OCI-LY7 (cell line): ENCODE data around the gene ZMIZ1. TPM values are rescaled to one million over a fixed set of nuclear protein-coding genes. Genes with fewer than 3 reads are reported as not detected.

Source experiments
- BruUV-seq: library from RNA; stranded (reverse); fragments of 400-500 nt; replicated peaks from 2 replicates; lab custom pipeline; 2021; lab: Mats Ljungman, UMichigan
- CTCF ChIA-PET: fragments of 300-600 bp; sonication (Branson Sonifier 250); formaldehyde crosslinking; loops from one replicate; lab custom pipeline; 2022; ENCODE audit warnings: antibody characterized with exemption; ENCODE audit not compliant: unreplicated experiment; lab: Charles Lee
- POLR2A ChIA-PET: fragments of 300-600 bp; sonication (Branson Sonifier 250); formaldehyde crosslinking; loops from one replicate; lab custom pipeline; 2022; ENCODE audit warnings: antibody characterized with exemption; lab: Charles Lee
- DNase-seq: peaks from one replicate; pipeline ENCODE4 v3.0.0-alpha.2; 2015; ENCODE audit warnings: low spot score
- H2AFZ ChIP-seq: fragments of 200-600 bp; sonication (generic), shearing (Covaris generic); 2 replicates; pipeline ENCODE4 v1.6.1; 2014; ENCODE audit warnings: mild to moderate bottlenecking, antibody characterized with exemption, low read length, moderate library complexity
- H3K27ac ChIP-seq: fragments of 200-600 bp; sonication (generic); 2 replicates; pipeline ENCODE4 v1.5.1; 2014; ENCODE audit warnings: mixed run types, low read depth, mild to moderate bottlenecking, moderate library complexity, low read length, inconsistent platforms; ENCODE audit not compliant: poor library complexity, severe bottlenecking
- H3K36me3 ChIP-seq: fragments of 200-600 bp; sonication (generic); 2 replicates; pipeline ENCODE4 v1.6.1; 2014; ENCODE audit warnings: mild to moderate bottlenecking, antibody characterized with exemption, low read length, moderate library complexity, mixed read lengths; ENCODE audit not compliant: insufficient read depth
- H3K4me1 ChIP-seq: fragments of 200-600 bp; sonication (generic); 2 replicates; pipeline ENCODE4 v1.5.1; 2014; ENCODE audit warnings: mild to moderate bottlenecking, low read length; ENCODE audit not compliant: insufficient read depth, poor library complexity, severe bottlenecking
- H3K4me2 ChIP-seq: fragments of 200-600 bp; sonication (generic); 2 replicates; pipeline ENCODE4 v1.6.1; 2014; ENCODE audit warnings: mild to moderate bottlenecking, low read length
- H3K4me3 ChIP-seq: fragments of 200-600 bp; sonication (generic); 2 replicates; pipeline ENCODE4 v1.5.1; 2014; ENCODE audit warnings: mild to moderate bottlenecking, low read depth, low read length; ENCODE audit not compliant: poor library complexity, severe bottlenecking
- H3K79me2 ChIP-seq: fragments of 200-600 bp; sonication (generic); 2 replicates; pipeline ENCODE4 v1.6.1; 2016; ENCODE audit warnings: low read depth, mild to moderate bottlenecking, low read length, moderate library complexity, mixed read lengths; ENCODE audit not compliant: insufficient read depth
- H3K9me2 ChIP-seq: fragments of 200-600 bp; sonication (generic); 2 replicates; pipeline ENCODE4 v1.6.1; 2016; ENCODE audit warnings: mild to moderate bottlenecking, low read length, mixed read lengths; ENCODE audit not compliant: insufficient read depth
- H3K9me3 ChIP-seq: fragments of 200-600 bp; sonication (generic); 2 replicates; pipeline ENCODE4 v1.6.1; 2014; ENCODE audit warnings: mild to moderate bottlenecking, mixed run types, low read length, mixed read lengths
- H4K20me1 ChIP-seq: fragments of 200-600 bp; sonication (generic); 2 replicates; pipeline ENCODE4 v1.6.1; 2014; ENCODE audit warnings: mild to moderate bottlenecking, antibody characterized with exemption, low read length, moderate library complexity, mixed read lengths; ENCODE audit not compliant: insufficient read depth
- EZH2phosphoT487 ChIP-seq: fragments of 200-600 bp; sonication (generic); IDR thresholded peaks from 2 replicates; pipeline ENCODE4 v1.6.1; 2018; ENCODE audit warnings: low read depth, borderline replicate concordance, mild to moderate bottlenecking, mixed run types, antibody characterized with exemption, low read length, moderate library complexity, mixed read lengths
- intact Hi-C: fragments of 100-400 bp; cut with micrococcal nuclease; formaldehyde crosslinking; loops from one replicate; pipeline ENCODE4 v1.10.0; 2022; ENCODE audit not compliant: unreplicated experiment
- total RNA-seq, 2 experiments: library from RNA; depleted of rRNA in 1 of 2; stranded (reverse); fragments of >200 nt in 1 of 2; shearing (Covaris generic) in 1 of 2; gene quantifications; 2 replicates each; pipeline ENCODE4 v1.2.3, GENCODE V29; 2014 to 2022
- TF ChIP-seq, protein P1 (sequence below): fragments of 200-600 bp; sonication (generic); conservative IDR thresholded peaks from 2 replicates; pipeline ENCODE4 v1.5.1; 2014; ENCODE audit warnings: mild to moderate bottlenecking, antibody characterized with exemption, low read length, moderate library complexity, mixed read lengths

Gene ZMIZ1
- total RNA-seq, 2 experiments from 2014 or later: 20.4 to 66.9 TPM

GRCh38 chr10:79143879-79144278 lies 75.1 kb downstream of the ZMIZ1 start:
- H3K27ac ChIP-seq: no peak overlapping the region
- no peaks in the 10 kb centered on the region for H4K20me1 ChIP-seq
- no peaks in the 10 kb centered on the region for H3K36me3 ChIP-seq
- H3K4me1 ChIP-seq: peaks cover 42% of the 10 kb centered on the region
- POLR2A ChIA-PET: no interaction called here
- H2AFZ ChIP-seq: no peak overlapping the region
- no peaks in the 10 kb centered on the region for H3K9me3 ChIP-seq
- DNase-seq: no peak
- intact Hi-C loops: no loop called here
- CTCF ChIA-PET: no interaction called here
- H3K4me2 ChIP-seq: no peak overlapping the region
- H3K79me2 ChIP-seq: no peaks in the 10 kb centered on the region
- BruUV-seq: no TSS peak
- H3K4me3 ChIP-seq: no peak overlapping the region
- TF ChIP-seq EZH2phosphoT487: no peak
- TF ChIP-seq, protein P1, sequence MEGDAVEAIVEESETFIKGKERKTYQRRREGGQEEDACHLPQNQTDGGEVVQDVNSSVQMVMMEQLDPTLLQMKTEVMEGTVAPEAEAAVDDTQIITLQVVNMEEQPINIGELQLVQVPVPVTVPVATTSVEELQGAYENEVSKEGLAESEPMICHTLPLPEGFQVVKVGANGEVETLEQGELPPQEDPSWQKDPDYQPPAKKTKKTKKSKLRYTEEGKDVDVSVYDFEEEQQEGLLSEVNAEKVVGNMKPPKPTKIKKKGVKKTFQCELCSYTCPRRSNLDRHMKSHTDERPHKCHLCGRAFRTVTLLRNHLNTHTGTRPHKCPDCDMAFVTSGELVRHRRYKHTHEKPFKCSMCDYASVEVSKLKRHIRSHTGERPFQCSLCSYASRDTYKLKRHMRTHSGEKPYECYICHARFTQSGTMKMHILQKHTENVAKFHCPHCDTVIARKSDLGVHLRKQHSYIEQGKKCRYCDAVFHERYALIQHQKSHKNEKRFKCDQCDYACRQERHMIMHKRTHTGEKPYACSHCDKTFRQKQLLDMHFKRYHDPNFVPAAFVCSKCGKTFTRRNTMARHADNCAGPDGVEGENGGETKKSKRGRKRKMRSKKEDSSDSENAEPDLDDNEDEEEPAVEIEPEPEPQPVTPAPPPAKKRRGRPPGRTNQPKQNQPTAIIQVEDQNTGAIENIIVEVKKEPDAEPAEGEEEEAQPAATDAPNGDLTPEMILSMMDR: no peak
- H3K9me2 ChIP-seq: no peaks in the 10 kb centered on the region

GRCh38 chr10:79144351-79145173 lies 75.8 kb downstream of the ZMIZ1 start:
- Histone ChIP-seq H3K9me2 (no peaks in the 10 kb centered on the region), H3K27ac (no peak overlapping the region), H4K20me1 (no peaks in the 10 kb centered on the region), H3K9me3 (no peaks in the 10 kb centered on the region), H3K79me2 (no peaks in the 10 kb centered on the region), H3K4me1 (peaks cover 41% of the 10 kb centered on the region), H2AFZ (no peak overlapping the region), H3K36me3 (no peaks in the 10 kb centered on the region), H3K4me3 (no peak overlapping the region), H3K4me2 (peak overlapping the region; percentile 32)
- POLR2A ChIA-PET: no interaction called here
- TF ChIP-seq, protein P1: no peak
- no peak for TF ChIP-seq EZH2phosphoT487
- intact Hi-C loops: no loop called here
- CTCF ChIA-PET: no interaction called here
- BruUV-seq: no TSS peak
- no peak for DNase-seq

- Histone ChIP-seq H3K9me3 (no peaks in the 10 kb centered on the region), H3K79me2 (no peaks in the 10 kb centered on the region), H3K9me2 (no peaks in the 10 kb centered on the region), H2AFZ (no peak overlapping the region), H3K36me3 (no peaks in the 10 kb centered on the region), H3K4me3 (no peak overlapping the region), H4K20me1 (no peaks in the 10 kb centered on the region), H3K4me2 (peak overlapping the region; percentile 32), H3K4me1 (peaks cover 46% of the 10 kb centered on the region), H3K27ac (no peak overlapping the region)
- CTCF ChIA-PET: no interaction called here
- TF ChIP-seq EZH2phosphoT487: no peak
- TF ChIP-seq, protein P1: no peak
- no peak for DNase-seq
- intact Hi-C loops: no loop called here
- POLR2A ChIA-PET: no interaction called here
- no TSS peak for BruUV-seq
These were observed 76.4 kb downstream of the ZMIZ1 start for GRCh38 chr10:79145174-79145483.
